HepG2 (cell line): Measurements from ENCODE around the gene MVP. TPM values are rescaled to one million over a fixed set of nuclear protein-coding genes. Genes with fewer than 3 reads are reported as not detected.

Source experiments
- ARID4A ChIP-seq: sonication (generic); formaldehyde crosslinking; IDR thresholded peaks from 2 replicates; pipeline ENCODE4 v1.5.0; 2020; ENCODE audit warnings: mild to moderate bottlenecking, missing genetic modification reagents, borderline replicate concordance
- CEBPB ChIP-seq: IDR thresholded peaks from 2 replicates; pipeline ENCODE4 v1.6.1; 2011; ENCODE audit warnings: low read depth, low read length, improper control_type of control experiment, borderline replicate concordance
- ISL2 ChIP-seq: sonication (generic); formaldehyde crosslinking; IDR thresholded peaks from 2 replicates; pipeline ENCODE4 v1.5.0; 2020; ENCODE audit warnings: missing genetic modification reagents
- MTERF4 ChIP-seq: sonication (generic); formaldehyde crosslinking; IDR thresholded peaks from 2 replicates; pipeline ENCODE4 v1.8.0; 2023; ENCODE audit warnings: mild to moderate bottlenecking, missing genetic modification reagents
- RAD51 ChIP-seq: fragments of 450-650 bp; IDR thresholded peaks from 2 replicates; pipeline ENCODE4 v1.6.1; 2016; ENCODE audit warnings: borderline replicate concordance
- SRSF4 ChIP-seq: fragments of 200-400 bp; formaldehyde crosslinking; IDR thresholded peaks from one replicate; pipeline ENCODE4 v1.6.1; 2018; ENCODE audit warnings: mild to moderate bottlenecking, low read depth, low read length, moderate library complexity; ENCODE audit not compliant: poor library complexity, severe bottlenecking
- ZMYM2 ChIP-seq: sonication (generic); formaldehyde crosslinking; IDR thresholded peaks from 2 replicates; pipeline ENCODE4 v1.8.0; 2022; ENCODE audit warnings: mild to moderate bottlenecking, missing genetic modification reagents
- ZNF224 ChIP-seq: sonication (generic); formaldehyde crosslinking; IDR thresholded peaks from 2 replicates; pipeline ENCODE4 v1.5.0; 2020; ENCODE audit warnings: mild to moderate bottlenecking, missing genetic modification reagents
- ZNF407 ChIP-seq: sonication (generic); formaldehyde crosslinking; IDR thresholded peaks from one replicate; pipeline ENCODE4 v1.5.1; 2020; ENCODE audit warnings: mild to moderate bottlenecking, missing genetic modification reagents; ENCODE audit errors: not compliant biosample characterization
- ZNF484 ChIP-seq: sonication (generic); formaldehyde crosslinking; IDR thresholded peaks from 2 replicates; pipeline ENCODE4 v1.5.1; 2020; ENCODE audit warnings: mild to moderate bottlenecking, low read depth, missing genetic modification reagents, borderline replicate concordance
- ZNF724P ChIP-seq: sonication (generic); formaldehyde crosslinking; IDR thresholded peaks from 2 replicates; pipeline ENCODE4 v1.8.0; 2022; ENCODE audit warnings: missing genetic modification reagents, borderline replicate concordance
- ZNF772 ChIP-seq: sonication (generic); formaldehyde crosslinking; IDR thresholded peaks from 2 replicates; pipeline ENCODE4 v1.5.0; 2020; ENCODE audit warnings: mild to moderate bottlenecking, missing genetic modification reagents
- ZNF790 ChIP-seq: sonication (generic); formaldehyde crosslinking; IDR thresholded peaks from 2 replicates; pipeline ENCODE4 v1.8.0; 2022; ENCODE audit warnings: missing genetic modification reagents, mild to moderate bottlenecking, borderline replicate concordance
- polyA plus RNA-seq, 8 experiments: library from polyadenylated mRNA; depleted of rRNA in 3 of 8; stranded (reverse) in 7 of 8; unstranded in 1 of 8; fragments of >200 nt; fragmentation: Illumina TruSeq in 4 of 8; extraction: Trizol in 4 of 8; gene quantifications; 2 replicates each; pipeline versions ENCODE4 v1.2.1 to v1.2.3, GENCODE V29; 2011 to 2016; ENCODE audit warnings: low read depth in 4 of 8, missing spikeins in 1 of 8, mixed read lengths in 1 of 8; ENCODE audit not compliant: insufficient read depth in 1 of 8
- total RNA-seq, 5 experiments: library from RNA; depleted of rRNA; stranded (reverse); fragments of >200 nt; fragmentation: Illumina TruSeq; extraction: Trizol; gene quantifications; 2 replicates each; pipeline ENCODE4 v1.2.3, GENCODE V29; 2016; ENCODE audit warnings: low read depth in 1 of 5

Gene MVP
- total and polyA plus RNA-seq, 2 of the 13 experiments (the other 11 are each of a cell fraction or from before 2014, with no cell fraction given): 22.9 to 43.5 TPM

- TF ChIP-seq ZNF407 (CRISPR knock-in tag) (no peak), ARID4A (CRISPR knock-in tag) (no peak; the same call in 1 of the 2 replicates), ISL2 (CRISPR knock-in tag) (0 out of 2 replicates have a peak, but pooled peaks have one; percentile 37), CEBPB (no peak), ZMYM2 (CRISPR knock-in tag) (peak; percentile 72), ZNF724P (CRISPR knock-in tag) (no peak), ZNF224 (CRISPR knock-in tag) (no peak), RAD51 (no peak), SRSF4 (no peak), ZNF790 (CRISPR knock-in tag) (0 out of 2 replicates have a peak, but pooled peaks have one; percentile 74), MTERF4 (CRISPR knock-in tag) (peak; percentile 76; the same call in 1 of the 2 replicates), ZNF484 (CRISPR knock-in tag) (no peak), ZNF772 (CRISPR knock-in tag) (0 out of 2 replicates have a peak, but pooled peaks have one; percentile 9)
Observed at GRCh38 chr16:29816694-29817441, 3.4 kb upstream of the MVP start (continued).
